HG03159 (cell line): Measurements from ENCODE around the gene STAT4.
"Not testable (repeated sequence)": the region's sequence is repeated elsewhere in the genome, so short reads cannot be mapped to it uniquely, and the experiment has no call there.

Source experiments
- ATAC-seq: cut with Tn5 transposase; IDR thresholded peaks from one replicate; pipeline ENCODE4 v1.9.1; 2021; ENCODE audit warnings: mild to moderate bottlenecking, moderate library complexity; ENCODE audit not compliant: unreplicated experiment

Gene STAT4

GRCh38 chr2:191001032-191001431, 149.8 kb downstream of the STAT4 start:
- ATAC-seq: no peak

DNA sequence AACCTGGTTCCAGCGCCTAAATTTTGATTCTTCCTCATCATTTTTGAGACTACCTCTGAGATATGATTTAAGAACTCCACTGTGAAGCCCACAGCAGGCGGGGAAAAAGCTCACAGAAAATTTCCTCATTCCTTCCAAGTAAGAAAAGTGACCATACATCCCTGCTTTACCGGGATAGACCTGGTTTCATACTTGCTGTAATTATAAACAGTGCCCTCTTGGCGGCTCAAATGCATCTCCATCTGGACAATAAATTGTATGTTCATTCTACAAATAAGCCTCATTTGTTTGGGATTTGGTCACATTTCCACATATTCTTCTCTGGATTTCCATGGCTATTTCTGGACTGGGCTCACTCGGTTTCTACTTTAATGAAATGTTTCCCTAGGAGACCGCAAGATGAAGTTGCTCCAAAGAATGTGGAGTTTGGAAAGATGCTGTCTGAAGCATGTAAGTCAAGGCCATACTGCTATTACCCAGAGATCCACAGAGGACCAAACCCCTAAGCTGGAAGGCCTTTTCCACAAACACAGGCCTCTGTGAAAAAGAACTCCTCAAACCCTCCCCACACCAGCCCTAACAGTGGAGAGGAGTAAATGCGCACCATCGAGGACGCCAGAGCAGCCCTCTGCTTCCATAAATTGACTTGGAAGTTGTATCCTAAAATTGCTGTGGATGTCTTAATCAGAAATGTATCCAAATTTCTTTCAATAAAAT, 150.7 kb downstream of the STAT4 start:
- ATAC-seq: no peak

GRCh38 chr2:190999058-190999457, 151.7 kb downstream of the STAT4 start:
- no peak for ATAC-seq

GRCh38 chr2:190997526-190998113, 153.2 kb downstream of the STAT4 start:
- no peak for ATAC-seq

- no peak for ATAC-seq
Observed at GRCh38 chr2:190996947-190997346, 153.8 kb downstream of the STAT4 start.

GRCh38 chr2:190996338-190996946, 154.4 kb downstream of the STAT4 start:
- ATAC-seq: peak; percentile 57

DNA sequence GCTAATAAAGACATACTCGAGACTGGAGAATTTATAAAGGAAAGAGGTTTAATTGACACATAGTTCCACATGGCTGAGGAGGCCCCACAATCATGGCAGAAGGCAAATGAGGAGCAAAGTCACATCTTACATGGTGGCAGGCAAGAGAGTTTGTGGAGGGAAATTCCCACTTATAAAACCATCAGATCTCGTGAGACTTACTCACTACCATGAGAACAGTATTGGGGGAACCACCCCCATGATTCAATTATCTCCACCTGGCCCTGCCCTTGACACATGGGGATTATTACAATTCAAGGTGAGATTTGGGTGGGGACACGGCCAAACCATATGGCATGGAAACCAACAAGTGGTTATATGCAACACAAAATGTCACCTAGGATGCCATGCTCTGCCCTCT, 155.5 kb downstream of the STAT4 start:
- not testable (repeated sequence) for ATAC-seq

GRCh38 chr2:190994148-190994547, 156.6 kb downstream of the STAT4 start:
- no peak for ATAC-seq

- ATAC-seq: no peak
Observed at GRCh38 chr2:190993292-190993643, 157.5 kb downstream of the STAT4 start.

DNA sequence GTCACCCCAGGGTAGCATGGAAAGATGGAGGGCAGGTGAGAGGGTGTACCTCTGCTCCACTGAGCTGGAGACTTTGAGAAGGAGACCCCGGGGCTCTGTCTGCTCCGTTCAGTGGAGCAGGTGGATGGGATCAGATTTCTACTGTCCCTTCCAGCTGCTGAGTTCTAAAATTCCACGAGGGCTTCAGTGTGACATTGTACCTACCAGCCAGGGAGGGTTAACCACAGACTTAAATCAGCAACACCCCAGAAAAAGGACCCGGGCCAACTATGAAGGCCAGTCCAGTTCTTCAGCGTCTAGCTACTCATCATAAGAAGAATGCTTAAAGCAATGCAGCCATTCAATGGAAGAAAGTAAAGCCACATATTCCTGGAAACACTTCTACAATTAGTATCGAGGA, 160.7 kb downstream of the STAT4 start:
- ATAC-seq: no peak

DNA sequence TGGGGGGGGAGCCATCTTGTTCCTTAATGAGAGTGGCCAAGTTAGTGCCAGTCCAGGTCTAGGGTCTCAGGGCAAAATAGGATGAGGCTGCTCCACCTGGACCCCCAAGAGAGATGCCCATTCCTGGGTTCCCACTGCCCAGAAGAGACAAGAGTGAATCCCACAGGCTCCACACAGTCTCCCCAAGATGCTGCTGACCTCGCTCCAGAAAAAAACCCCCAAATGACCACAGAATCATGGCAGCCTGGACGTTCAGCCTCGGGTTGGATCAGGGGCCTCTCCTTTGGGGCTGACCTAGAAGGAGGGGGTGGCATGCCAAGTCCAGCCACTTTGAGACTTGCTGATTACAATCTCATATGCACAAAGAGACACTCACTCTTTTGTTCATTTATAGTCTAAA, 161.9 kb downstream of the STAT4 start:
- no peak for ATAC-seq

DNA sequence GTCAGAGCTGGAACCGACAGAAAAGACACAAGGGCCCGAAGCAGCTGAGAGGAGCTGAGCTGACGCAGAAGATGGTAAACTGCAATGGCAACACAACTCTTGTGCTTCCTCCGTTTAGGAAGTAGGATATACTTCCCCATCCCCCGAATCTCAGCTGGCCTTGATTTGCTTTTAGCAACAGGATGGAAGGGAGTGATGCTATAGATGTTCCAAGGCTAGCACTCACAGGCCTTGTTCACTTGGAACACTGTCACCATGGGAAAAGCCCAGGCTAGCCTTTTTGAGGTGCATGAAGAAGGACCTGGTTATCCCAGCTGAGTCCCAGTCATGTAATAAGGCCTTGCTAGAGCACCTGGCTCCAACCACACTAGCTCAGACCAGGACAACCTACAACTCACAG, 162.9 kb downstream of the STAT4 start:
- ATAC-seq: no peak

DNA sequence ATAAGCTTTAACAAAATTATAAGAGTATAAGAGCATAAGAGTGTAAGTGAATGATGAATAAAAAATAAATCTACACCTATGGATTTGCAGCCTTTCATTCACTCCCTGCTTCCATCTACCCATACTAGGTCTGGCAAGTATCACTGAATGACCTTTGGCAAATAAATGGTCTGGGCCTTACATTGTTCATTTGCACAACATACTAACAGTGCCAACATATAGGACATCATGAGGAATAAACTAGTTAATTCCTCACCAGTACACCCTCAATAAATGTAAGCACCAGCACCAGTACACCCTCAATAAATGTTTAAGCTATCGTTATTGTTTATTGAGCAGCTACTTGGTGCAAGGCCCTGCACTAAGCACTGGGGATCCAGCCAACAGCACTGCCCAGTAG, 163.7 kb downstream of the STAT4 start:
- no peak for ATAC-seq

DNA sequence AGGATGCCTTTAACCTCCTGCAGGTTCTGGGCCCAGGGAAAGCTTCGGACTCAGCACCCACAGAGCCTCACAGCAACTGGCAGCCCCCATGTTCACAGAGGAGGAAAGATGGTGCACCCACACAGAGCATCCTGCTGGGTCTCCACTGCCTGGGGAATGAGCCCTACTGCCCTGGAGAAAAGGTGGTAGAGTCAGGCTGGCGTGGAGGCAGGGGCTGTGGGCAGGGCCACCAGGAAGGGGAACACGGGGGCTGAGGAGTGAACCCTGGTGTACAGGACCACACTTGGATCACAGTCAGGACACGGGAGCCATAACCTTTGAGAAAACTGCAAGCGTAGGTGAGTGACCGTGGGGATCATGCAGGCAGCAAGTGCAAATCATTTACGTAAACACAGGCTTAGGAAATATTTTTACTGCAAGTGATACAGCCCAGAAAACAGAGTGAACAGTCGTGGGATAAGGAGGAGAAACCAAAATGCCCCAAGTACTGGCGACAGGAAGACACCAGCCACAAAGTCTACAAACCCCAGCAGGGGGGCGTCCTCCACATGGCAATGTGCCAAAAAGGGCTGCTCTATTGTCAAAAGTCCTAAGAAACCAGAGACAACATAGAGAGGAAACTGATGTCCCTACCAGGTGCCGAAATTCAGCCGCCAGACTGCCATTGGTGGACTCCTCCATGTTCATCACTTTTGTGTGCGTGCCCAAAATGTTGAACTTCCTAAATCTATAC, 164.4 kb downstream of the STAT4 start:
- ATAC-seq: no peak

GRCh38 chr2:190984595-190984994, 166.2 kb downstream of the STAT4 start:
- no peak for ATAC-seq

DNA sequence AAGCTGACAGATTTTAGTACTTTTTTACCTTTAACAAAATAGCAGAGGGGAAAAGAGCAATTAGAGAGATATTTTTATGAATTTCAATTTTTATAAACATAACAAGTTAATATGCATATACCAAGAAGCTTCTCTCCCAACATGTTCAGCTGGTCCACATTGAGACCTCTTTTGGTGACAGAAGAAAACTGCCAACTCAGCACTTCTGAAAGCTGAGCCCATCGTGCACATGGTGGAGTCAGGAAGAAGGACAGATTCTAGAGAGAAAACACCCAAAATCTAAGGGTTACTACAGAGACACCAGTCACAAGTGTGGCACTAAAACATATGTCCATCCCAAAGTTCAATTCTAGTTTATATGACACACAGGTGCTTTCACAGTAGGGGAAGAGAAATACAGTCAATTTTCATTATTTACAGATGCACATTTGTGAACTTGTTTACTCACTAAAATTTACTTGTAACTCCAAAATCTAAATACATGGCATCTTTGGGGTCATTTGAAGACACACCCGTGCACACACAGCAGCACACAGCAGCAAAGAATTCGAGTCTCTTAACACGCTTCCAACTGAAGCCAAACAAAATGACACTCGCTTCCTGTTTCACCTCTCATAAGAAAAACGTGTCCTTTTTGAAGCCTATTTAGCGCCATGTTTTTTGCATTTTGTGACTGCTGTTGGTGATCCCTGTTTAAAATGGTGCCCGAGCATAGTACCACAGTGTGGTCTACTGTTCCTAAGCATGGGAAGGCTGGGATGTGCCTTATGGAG, 168.3 kb downstream of the STAT4 start:
- no peak for ATAC-seq

GRCh38 chr2:190981733-190982132, 169.1 kb downstream of the STAT4 start:
- ATAC-seq: no peak

GRCh38 chr2:190981333-190981732, 169.5 kb downstream of the STAT4 start:
- no peak for ATAC-seq

- no peak for ATAC-seq
Observed at GRCh38 chr2:190980630-190981209, 170.1 kb downstream of the STAT4 start.

DNA sequence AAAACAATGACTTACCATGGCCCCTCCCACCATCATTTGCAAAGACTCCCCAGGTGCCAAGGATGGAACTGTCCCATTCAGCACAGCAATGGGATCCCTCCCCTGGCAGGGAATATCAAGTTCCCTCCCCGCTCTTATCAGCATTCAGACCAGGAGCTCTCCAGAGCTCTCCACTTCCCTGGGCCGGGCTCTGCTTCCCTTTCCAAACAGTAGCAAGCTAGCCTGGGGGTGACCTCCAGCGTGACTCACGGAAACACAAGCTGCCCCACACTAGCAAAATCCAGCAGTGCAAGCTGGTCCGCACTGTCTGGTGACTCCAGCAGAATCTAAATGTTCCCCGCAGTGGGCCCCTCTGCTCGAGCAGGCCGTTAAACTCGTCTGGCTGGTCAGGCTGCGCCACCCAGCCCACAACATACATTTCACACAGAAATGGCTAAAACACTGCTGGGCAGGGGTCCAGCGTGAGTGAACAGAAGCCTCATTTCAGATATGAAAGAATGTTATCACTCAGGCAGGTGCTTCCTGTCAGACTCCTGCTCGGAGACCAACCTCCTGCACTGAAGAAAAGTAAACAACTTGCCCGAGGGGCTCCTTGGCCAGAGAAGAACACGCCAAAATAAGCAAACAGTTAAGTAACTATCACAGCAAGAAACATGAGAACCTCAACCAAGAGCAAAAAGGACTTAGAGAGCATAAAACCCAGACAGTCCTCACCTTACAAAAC, 170.7 kb downstream of the STAT4 start:
- ATAC-seq: no peak
